Nephron (organoid): ENCODE results near the gene KBTBD6.
"Not testable (repeated sequence)": the region's sequence is repeated elsewhere in the genome, so short reads cannot be mapped to it uniquely, and the experiment has no call there.

ENCODE experiments used
- H3K27ac Mint-ChIP-seq, 3 experiments: 2 replicates each; pipeline ENCODE4 v1.8.0; 2020; ENCODE audit warnings: mixed read lengths in 3 of 3, mild to moderate bottlenecking in 2 of 3, moderate library complexity in 1 of 3
- H3K27me3 Mint-ChIP-seq: 2 replicates; pipeline ENCODE4 v1.8.0; 2021; ENCODE audit warnings: low read depth, mild to moderate bottlenecking, moderate library complexity, mixed read lengths
- H3K36me3 Mint-ChIP-seq: 2 replicates; pipeline ENCODE4 v1.8.0; 2020; ENCODE audit warnings: low read depth, mixed read lengths
- H3K4me1 Mint-ChIP-seq: 2 replicates; pipeline ENCODE4 v1.8.0; 2020; ENCODE audit warnings: mixed read lengths
- H3K4me3 Mint-ChIP-seq, 3 experiments: 2 replicates each; pipeline ENCODE4 v1.8.0; 2020; ENCODE audit warnings: mild to moderate bottlenecking in 3 of 3, mixed read lengths in 3 of 3, moderate library complexity in 2 of 3
- H3K9me3 Mint-ChIP-seq: 2 replicates; pipeline ENCODE4 v1.8.0; 2020; ENCODE audit warnings: mixed read lengths
- TF ChIP-seq, protein P1 (sequence below), 3 experiments: fragments of 200-600 bp; sonication (generic); IDR thresholded peaks; one replicate each; pipeline ENCODE4 v1.5.0; 2021; ENCODE audit warnings: antibody characterized with exemption in 3 of 3; ENCODE audit not compliant: unreplicated experiment in 3 of 3

KBTBD6 gene

GRCh38 chr13:41139296-41139966 lies 6.8 kb upstream of the KBTBD6 start:
- TF ChIP-seq, protein P1, sequence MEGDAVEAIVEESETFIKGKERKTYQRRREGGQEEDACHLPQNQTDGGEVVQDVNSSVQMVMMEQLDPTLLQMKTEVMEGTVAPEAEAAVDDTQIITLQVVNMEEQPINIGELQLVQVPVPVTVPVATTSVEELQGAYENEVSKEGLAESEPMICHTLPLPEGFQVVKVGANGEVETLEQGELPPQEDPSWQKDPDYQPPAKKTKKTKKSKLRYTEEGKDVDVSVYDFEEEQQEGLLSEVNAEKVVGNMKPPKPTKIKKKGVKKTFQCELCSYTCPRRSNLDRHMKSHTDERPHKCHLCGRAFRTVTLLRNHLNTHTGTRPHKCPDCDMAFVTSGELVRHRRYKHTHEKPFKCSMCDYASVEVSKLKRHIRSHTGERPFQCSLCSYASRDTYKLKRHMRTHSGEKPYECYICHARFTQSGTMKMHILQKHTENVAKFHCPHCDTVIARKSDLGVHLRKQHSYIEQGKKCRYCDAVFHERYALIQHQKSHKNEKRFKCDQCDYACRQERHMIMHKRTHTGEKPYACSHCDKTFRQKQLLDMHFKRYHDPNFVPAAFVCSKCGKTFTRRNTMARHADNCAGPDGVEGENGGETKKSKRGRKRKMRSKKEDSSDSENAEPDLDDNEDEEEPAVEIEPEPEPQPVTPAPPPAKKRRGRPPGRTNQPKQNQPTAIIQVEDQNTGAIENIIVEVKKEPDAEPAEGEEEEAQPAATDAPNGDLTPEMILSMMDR (IDR thresholded peaks at IDR 0.05; ENCODE audit: unreplicated experiment in 3 of 3), result no peak
- no peak overlapping the region for H3K4me3 Mint-ChIP-seq
- H3K9me3 Mint-ChIP-seq, result no peaks in the 10 kb centered on the region
- no peaks in the 10 kb centered on the region for H3K36me3 Mint-ChIP-seq
- no peak overlapping the region for H3K27ac Mint-ChIP-seq
- no peaks in the 10 kb centered on the region for H3K27me3 Mint-ChIP-seq
- no peaks in the 10 kb centered on the region for H3K4me1 Mint-ChIP-seq

GRCh38 chr13:41137951-41138350 lies 5.3 kb upstream of the KBTBD6 start:
- H3K27ac Mint-ChIP-seq, result no peak overlapping the region
- H3K27me3 Mint-ChIP-seq, result no peaks in the 10 kb centered on the region
- no peaks in the 10 kb centered on the region for H3K36me3 Mint-ChIP-seq
- peaks cover 9% of the 10 kb centered on the region for H3K4me1 Mint-ChIP-seq
- TF ChIP-seq, protein P1 (IDR thresholded peaks at IDR 0.05; ENCODE audit: unreplicated experiment in 3 of 3), result no peak
- no peak overlapping the region for H3K4me3 Mint-ChIP-seq
- H3K9me3 Mint-ChIP-seq, result no peaks in the 10 kb centered on the region

- H3K9me3 Mint-ChIP-seq, result peaks cover 2% of the 10 kb centered on the region
- H3K4me3 Mint-ChIP-seq, result peak overlapping the region in 2 of 3 experiments; percentile 6 to 7
- no peak overlapping the region for H3K27ac Mint-ChIP-seq
- no peaks in the 10 kb centered on the region for H3K27me3 Mint-ChIP-seq
- TF ChIP-seq, protein P1 (IDR thresholded peaks at IDR 0.05; ENCODE audit: unreplicated experiment in 3 of 3), result no peak
- peaks cover 4% of the 10 kb centered on the region for H3K36me3 Mint-ChIP-seq
- H3K4me1 Mint-ChIP-seq, result peaks cover 16% of the 10 kb centered on the region
Observed at GRCh38 chr13:41137241-41137640, 4.6 kb upstream of the KBTBD6 start.

DNA sequence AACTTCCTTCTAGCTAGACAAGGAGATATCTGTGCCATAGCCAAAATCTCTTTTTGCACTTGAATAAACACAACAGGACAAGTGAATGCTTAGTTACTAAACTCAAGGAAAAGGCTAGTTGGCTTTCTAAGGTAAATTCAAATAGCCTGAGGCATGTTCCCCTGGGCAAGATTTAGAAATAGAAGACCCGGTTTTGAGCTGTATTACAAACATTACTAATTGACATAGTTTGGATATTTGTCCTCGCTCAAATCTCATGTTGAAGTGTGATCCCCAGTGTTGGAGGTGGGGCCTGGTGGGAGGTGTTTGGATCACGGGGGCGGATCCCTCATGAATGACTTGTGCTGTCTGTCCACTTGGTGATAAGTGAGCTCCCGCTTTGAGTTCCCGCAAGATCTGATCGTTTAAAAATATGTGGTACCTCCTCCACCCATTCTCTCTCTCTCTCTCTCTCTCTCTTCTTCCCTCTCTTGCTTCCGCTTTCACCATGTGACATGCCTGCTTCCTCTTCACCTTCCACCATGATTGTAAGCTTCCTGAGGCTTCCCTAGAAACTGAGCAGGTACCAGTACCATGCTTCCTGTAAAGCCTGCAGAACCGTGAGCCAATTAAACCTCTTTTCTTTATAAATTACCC lies 3.9 kb upstream of the KBTBD6 start:
- peaks cover 20% of the 10 kb centered on the region for H3K4me1 Mint-ChIP-seq
- H3K36me3 Mint-ChIP-seq, result peaks cover 4% of the 10 kb centered on the region
- TF ChIP-seq, protein P1 (IDR thresholded peaks at IDR 0.05; ENCODE audit: unreplicated experiment in 3 of 3), result no peak

DNA sequence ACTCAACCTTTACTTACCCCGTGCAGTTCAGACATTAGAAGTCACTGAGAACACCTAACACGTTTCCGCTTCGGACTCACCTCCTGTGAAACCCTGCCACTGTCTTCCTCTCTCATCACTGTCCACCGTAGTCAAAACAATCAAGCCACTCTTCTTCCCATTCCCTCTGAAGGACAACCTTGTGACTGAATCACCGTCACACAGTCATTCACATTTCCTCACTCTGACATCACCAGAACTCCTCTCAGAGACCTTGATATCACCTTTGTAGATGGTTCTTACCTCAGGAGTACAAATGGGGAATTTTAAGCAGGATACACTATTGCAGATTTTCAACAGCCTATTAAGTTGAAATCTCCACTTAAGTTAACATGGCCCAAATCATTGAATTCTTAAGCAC lies 1.3 kb upstream of the KBTBD6 start:
- Mint-ChIP-seq H3K27me3 (no peaks in the 10 kb centered on the region), H3K9me3 (peaks cover 2% of the 10 kb centered on the region), H3K4me3 (peak overlapping the region; percentile 95 to 100 (median 99)), H3K27ac (peak overlapping the region; percentile 2 to 70 (median 12)), H3K4me1 (peaks cover 34% of the 10 kb centered on the region), H3K36me3 (peaks cover 17% of the 10 kb centered on the region)
- TF ChIP-seq, protein P1 (IDR thresholded peaks at IDR 0.05; ENCODE audit: unreplicated experiment in 3 of 3), result no peak

More for the DNA sequence above, 3.9 kb upstream of the KBTBD6 start:
- Mint-ChIP-seq H3K4me3 (peak overlapping the region; percentile 41 to 75 (median 49)), H3K27ac (no peak overlapping the region), H3K27me3 (no peaks in the 10 kb centered on the region), H3K9me3 (peaks cover 2% of the 10 kb centered on the region)

DNA sequence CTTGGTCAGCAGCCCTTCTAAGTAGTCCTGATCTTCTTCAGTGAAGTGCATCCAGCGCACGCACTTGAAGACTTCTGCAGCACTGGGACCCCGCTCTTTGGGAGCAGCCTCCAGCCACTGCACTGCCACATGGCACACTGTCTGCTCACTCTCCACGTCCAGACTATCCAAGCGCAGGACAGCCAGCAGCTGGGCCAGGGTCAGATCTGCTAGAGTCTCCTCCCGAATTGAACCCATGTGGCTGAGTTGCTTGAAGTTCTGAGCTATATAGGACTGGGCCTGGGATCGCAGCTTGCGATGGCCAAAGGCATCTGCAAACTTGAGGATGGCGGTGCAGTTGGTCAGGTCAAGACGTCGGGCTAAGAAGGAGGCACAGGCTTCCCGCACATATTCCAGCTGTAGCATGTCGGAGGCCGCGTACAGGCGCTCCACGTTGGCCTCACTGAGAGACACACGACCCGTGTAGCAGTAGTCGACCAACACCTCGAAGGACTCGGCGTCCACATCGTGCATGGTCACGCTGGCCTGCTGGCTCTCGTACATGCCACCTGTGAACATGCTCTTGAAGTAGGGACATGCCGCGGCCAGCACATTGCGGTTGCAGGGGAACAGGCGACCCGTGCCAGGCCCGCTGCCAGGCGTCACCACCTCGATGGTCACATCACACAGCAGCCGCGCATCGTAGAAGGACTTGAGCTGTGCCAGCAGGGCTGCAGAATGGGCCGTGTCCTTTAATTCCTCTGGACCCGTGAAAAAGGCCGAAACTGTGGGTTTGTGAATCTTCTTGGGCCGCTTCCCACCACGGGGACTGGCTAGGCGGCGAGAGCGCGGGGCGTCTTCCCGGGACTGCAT lies 716 bp downstream of the KBTBD6 start:
- H3K27me3 Mint-ChIP-seq, H3K9me3 Mint-ChIP-seq: not testable (repeated sequence)
- peaks cover 39% of the 10 kb centered on the region for H3K4me1 Mint-ChIP-seq
- peaks cover 21% of the 10 kb centered on the region for H3K36me3 Mint-ChIP-seq
- H3K4me3 Mint-ChIP-seq, result peak overlapping the region; percentile 95 to 100 (median 99)
- H3K27ac Mint-ChIP-seq, result peak overlapping the region; percentile 91 to 98 (median 94)

DNA sequence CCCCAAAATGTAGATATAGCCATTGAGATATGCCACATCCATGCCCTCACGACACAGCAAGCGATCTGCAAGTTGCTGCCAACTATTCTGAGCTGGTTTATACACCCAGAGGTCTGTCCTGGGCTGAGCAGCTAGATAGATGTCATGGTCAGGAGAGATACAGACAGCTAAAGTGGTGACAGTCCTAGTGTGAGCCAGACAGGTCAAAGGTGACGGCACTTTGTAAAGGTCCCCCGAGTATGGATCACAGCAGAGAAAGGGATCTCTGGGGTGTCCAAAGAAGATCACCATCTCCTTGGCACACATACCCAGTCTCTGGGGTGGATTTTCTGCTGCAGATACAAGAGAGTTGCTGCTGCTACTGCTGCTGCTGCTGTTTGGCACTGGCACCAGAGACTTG lies 1.4 kb downstream of the KBTBD6 start:
- peaks cover 39% of the 10 kb centered on the region for H3K4me1 Mint-ChIP-seq
- not testable (repeated sequence) for H3K27me3 Mint-ChIP-seq, H3K9me3 Mint-ChIP-seq
- H3K4me3 Mint-ChIP-seq, result peak overlapping the region; percentile 95 to 100 (median 99)
- peaks cover 25% of the 10 kb centered on the region for H3K36me3 Mint-ChIP-seq
- H3K27ac Mint-ChIP-seq, result peak overlapping the region in 2 of 3 experiments; percentile 20 to 28
